Esophagus muscularis mucosa (tissue), 4 donors: ENCODE data around the gene LRP2.

Source experiments
- CTCF ChIP-seq, 3 experiments: fragments of 200-600 bp in 2 of 3; fragments of 450-650 bp in 1 of 3; sonication (generic) in 2 of 3; IDR thresholded peaks; one replicate each; pipeline ENCODE4 v1.5.1; 2017 to 2019; ENCODE audit warnings: antibody characterized with exemption in 3 of 3, mild to moderate bottlenecking in 2 of 3, moderate library complexity in 1 of 3
- EP300 ChIP-seq: sonication (generic); formaldehyde crosslinking; IDR thresholded peaks from one replicate; pipeline ENCODE4 v1.6.1; 2017; ENCODE audit warnings: antibody characterized with exemption
- POLR2A ChIP-seq: fragments of 450-650 bp; IDR thresholded peaks from one replicate; pipeline ENCODE4 v1.6.1; 2017; ENCODE audit warnings: antibody characterized with exemption, moderate library complexity, mild to moderate bottlenecking, low read depth

- TF ChIP-seq CTCF (IDR thresholded peaks at IDR 0.05) (no peak), POLR2A (no peak), EP300 (no peak)
Observed at GRCh38 chr2:169285531-169286235, 76.7 kb downstream of the LRP2 start.
